ENCODE data around the gene CHCHD6.

- TF ChIP-seq CTCF (IDR thresholded peaks at IDR 0.05) (no peak), POLR2A (IDR thresholded peaks at IDR 0.05) (no peak)
These were observed 95.1 kb downstream of the CHCHD6 start for GRCh38 chr3:126799099-126799498.
